HepG2 (cell line): ENCODE data around the gene PPP1R12C. TPM values are rescaled to one million over a fixed set of nuclear protein-coding genes. Genes with fewer than 3 reads are reported as not detected.
A peak's percentile ranks its signal among the peaks of the same experiment; 100 is the strongest.

ENCODE experiments used
- AGO2 ChIP-seq: fragments of 200-400 bp; formaldehyde crosslinking; optimal IDR thresholded peaks from 2 replicates; pipeline ENCODE3; 2017; ENCODE audit warnings: mild to moderate bottlenecking, low read depth, low read length, moderate library complexity
- CCDC6 ChIP-seq: sonication (generic); formaldehyde crosslinking; IDR thresholded peaks from 2 replicates; pipeline ENCODE4 v1.8.1; 2022; ENCODE audit warnings: mild to moderate bottlenecking, missing genetic modification reagents, moderate library complexity
- DZIP1 ChIP-seq: sonication (generic); formaldehyde crosslinking; IDR thresholded peaks from 2 replicates; pipeline ENCODE4 v1.5.0; 2020; ENCODE audit warnings: mild to moderate bottlenecking, missing genetic modification reagents
- MIER3 ChIP-seq: IDR thresholded peaks from 2 replicates; pipeline ENCODE4 v1.6.1; 2016; ENCODE audit warnings: missing compliant biosample characterization, borderline replicate concordance
- MLLT10 ChIP-seq: sonication (generic); formaldehyde crosslinking; IDR thresholded peaks from 2 replicates; pipeline ENCODE4 v1.4.0; 2020; ENCODE audit warnings: missing genetic modification reagents
- MYPOP ChIP-seq: sonication (generic); formaldehyde crosslinking; IDR thresholded peaks from 2 replicates; pipeline ENCODE4 v1.8.1; 2023; ENCODE audit warnings: mild to moderate bottlenecking, moderate library complexity, missing genetic modification reagents
- RARA ChIP-seq: IDR thresholded peaks from 2 replicates; pipeline ENCODE4 v1.6.1; 2016; ENCODE audit warnings: missing genetic modification reagents, missing compliant biosample characterization
- TARDBP ChIP-seq: sonication (generic); formaldehyde crosslinking; IDR thresholded peaks from 2 replicates; pipeline ENCODE4 v1.8.0; 2022; ENCODE audit warnings: mild to moderate bottlenecking, missing genetic modification reagents
- TCF7L2 ChIP-seq: IDR thresholded peaks from 2 replicates; pipeline ENCODE4 v1.6.1; 2011; ENCODE audit warnings: mild to moderate bottlenecking, low read depth, low read length, moderate library complexity
- TEAD3 ChIP-seq: optimal IDR thresholded peaks from 2 replicates; pipeline ENCODE3; 2016; ENCODE audit warnings: borderline replicate concordance
- THRA ChIP-seq: sonication (generic); formaldehyde crosslinking; IDR thresholded peaks from 2 replicates; pipeline ENCODE4 v1.4.0; 2020; ENCODE audit warnings: missing genetic modification reagents, borderline replicate concordance
- TOE1 ChIP-seq: sonication (generic); formaldehyde crosslinking; IDR thresholded peaks from 2 replicates; pipeline ENCODE4 v1.4.0; 2020; ENCODE audit warnings: mild to moderate bottlenecking, missing genetic modification reagents
- ZBTB7A ChIP-seq: sonication (generic); formaldehyde crosslinking; IDR thresholded peaks from 2 replicates; pipeline ENCODE4 v1.8.0; 2022; ENCODE audit warnings: mild to moderate bottlenecking, missing genetic modification reagents
- ZFP41 ChIP-seq: sonication (generic); formaldehyde crosslinking; IDR thresholded peaks from 2 replicates; pipeline ENCODE4 v1.4.0; 2020; ENCODE audit warnings: mild to moderate bottlenecking, missing genetic modification reagents, borderline replicate concordance
- ZNF207 ChIP-seq: fragments of 450-650 bp; IDR thresholded peaks from 2 replicates; pipeline ENCODE4 v1.6.1; 2016; ENCODE audit warnings: antibody characterized with exemption, borderline replicate concordance
- ZNF224 ChIP-seq: sonication (generic); formaldehyde crosslinking; IDR thresholded peaks from 2 replicates; pipeline ENCODE4 v1.5.0; 2020; ENCODE audit warnings: mild to moderate bottlenecking, missing genetic modification reagents
- ZNF513 ChIP-seq: sonication (generic); formaldehyde crosslinking; conservative IDR thresholded peaks from 2 replicates; pipeline ENCODE4 v1.5.0; 2020; ENCODE audit warnings: missing genetic modification reagents
- ZNF569 ChIP-seq: sonication (generic); formaldehyde crosslinking; IDR thresholded peaks from 2 replicates; pipeline ENCODE4 v1.5.0; 2020; ENCODE audit warnings: mild to moderate bottlenecking, missing genetic modification reagents, moderate library complexity, borderline replicate concordance
- ZNF652 ChIP-seq: IDR thresholded peaks from 2 replicates; pipeline ENCODE4 v1.6.1; 2016; ENCODE audit warnings: low read depth, borderline replicate concordance
- ZNF678 ChIP-seq: sonication (generic); formaldehyde crosslinking; IDR thresholded peaks from 2 replicates; pipeline ENCODE4 v1.4.0; 2020; ENCODE audit warnings: mild to moderate bottlenecking, missing genetic modification reagents
- ZSCAN5A ChIP-seq: sonication (generic); formaldehyde crosslinking; IDR thresholded peaks from 2 replicates; pipeline ENCODE4 v1.8.0; 2022; ENCODE audit warnings: mild to moderate bottlenecking, missing genetic modification reagents, borderline replicate concordance
- polyA plus RNA-seq, 8 experiments: library from polyadenylated mRNA; depleted of rRNA in 3 of 8; stranded (reverse) in 7 of 8; unstranded in 1 of 8; fragments of >200 nt; fragmentation: Illumina TruSeq in 4 of 8; extraction: Trizol in 4 of 8; gene quantifications; 2 replicates each; pipeline versions ENCODE4 v1.2.1 to v1.2.3, GENCODE V29; 2011 to 2016; ENCODE audit warnings: low read depth in 4 of 8, missing spikeins in 1 of 8, mixed read lengths in 1 of 8; ENCODE audit not compliant: insufficient read depth in 1 of 8
- total RNA-seq, 5 experiments: library from RNA; depleted of rRNA; stranded (reverse); fragments of >200 nt; fragmentation: Illumina TruSeq; extraction: Trizol; gene quantifications; 2 replicates each; pipeline ENCODE4 v1.2.3, GENCODE V29; 2016; ENCODE audit warnings: low read depth in 1 of 5

The PPP1R12C gene
- total and polyA plus RNA-seq, 2 of the 13 experiments (the other 11 are each of a cell fraction or from before 2014, with no cell fraction given), result 29.7 to 30.3 TPM

- no peak for TF ChIP-seq ZNF513 (CRISPR knock-in tag)
- no peak for TF ChIP-seq MLLT10 (CRISPR knock-in tag)
- TF ChIP-seq ZNF569 (CRISPR knock-in tag), result no peak
- no peak for TF ChIP-seq ZFP41
- TF ChIP-seq ZNF652 (CRISPR knock-in tag), result no peak
- TF ChIP-seq CCDC6, result no peak
- TF ChIP-seq THRA (CRISPR knock-in tag), result 0 out of 2 replicates have a peak, but pooled peaks have one; percentile 2
- no peak for TF ChIP-seq DZIP1 (CRISPR knock-in tag)
- peak; percentile 29 for TF ChIP-seq AGO2
- TF ChIP-seq TARDBP (CRISPR knock-in tag), result no peak
- TF ChIP-seq ZNF678 (CRISPR knock-in tag), result no peak
- no peak for TF ChIP-seq ZNF224
- no peak for TF ChIP-seq ZBTB7A (CRISPR knock-in tag)
- TF ChIP-seq TCF7L2, result no peak
- TF ChIP-seq ZSCAN5A (CRISPR knock-in tag), result no peak
- no peak; the same call in 1 of the 2 replicates for TF ChIP-seq MIER3 (CRISPR knock-in tag)
- no peak for TF ChIP-seq TOE1 (CRISPR knock-in tag)
- TF ChIP-seq MYPOP (CRISPR knock-in tag), result peak; percentile 16; the same call in 1 of the 2 replicates
- TF ChIP-seq TEAD3, result no peak
- TF ChIP-seq RARA (CRISPR knock-in tag), result no peak
- no peak for TF ChIP-seq ZNF207
Measured at GRCh38 chr19:55062735-55063491, 54.5 kb downstream of the PPP1R12C start, which contains the start of gene RDH13 (continued).
